EH (cell line): ENCODE results near the gene CEP89.
A peak's percentile ranks its signal among the peaks of the same experiment; 100 is the strongest.
"Not testable (repeated sequence)": the region's sequence is repeated elsewhere in the genome, so short reads cannot be mapped to it uniquely, and the experiment has no call there.

ENCODE experiments used
- DNase-seq: peaks from one replicate; pipeline ENCODE4 v3.0.0-alpha.2; 2015; ENCODE audit warnings: low read depth

Gene CEP89

GRCh38 chr19:32891609-32892008 is 80.1 kb downstream of the CEP89 start:
- no peak for DNase-seq

- no peak for DNase-seq
These were observed 80.9 kb downstream of the CEP89 start for GRCh38 chr19:32890841-32891240.

GRCh38 chr19:32890326-32890725 is 81.4 kb downstream of the CEP89 start:
- no peak for DNase-seq

- DNase-seq, result no peak
These were observed 82.4 kb downstream of the CEP89 start for GRCh38 chr19:32889137-32889934.

- DNase-seq, result no peak
These were observed 84.1 kb downstream of the CEP89 start for GRCh38 chr19:32887572-32888215.

GRCh38 chr19:32886241-32886640 is 85.5 kb downstream of the CEP89 start:
- DNase-seq, result no peak

- not testable (repeated sequence) for DNase-seq
These were observed 86.5 kb downstream of the CEP89 start for GRCh38 chr19:32885255-32885654.

GRCh38 chr19:32881766-32882165 is 90.0 kb downstream of the CEP89 start:
- DNase-seq, result no peak

- no peak for DNase-seq
These were observed 91.1 kb downstream of the CEP89 start for GRCh38 chr19:32880622-32881021.

GRCh38 chr19:32879741-32880140 is 92.0 kb downstream of the CEP89 start:
- DNase-seq, result no peak

- no peak for DNase-seq
These were observed 92.8 kb downstream of the CEP89 start for GRCh38 chr19:32878988-32879387.

- no peak for DNase-seq
These were observed 93.6 kb downstream of the CEP89 start for GRCh38 chr19:32877977-32878745.

- no peak for DNase-seq
These were observed 94.3 kb downstream of the CEP89 start for GRCh38 chr19:32877323-32877912.

- DNase-seq, result peak; percentile 94
These were observed 94.9 kb downstream of the CEP89 start for GRCh38 chr19:32876919-32877285.

GRCh38 chr19:32876236-32876918 is 95.4 kb downstream of the CEP89 start:
- no peak for DNase-seq

- DNase-seq, result no peak
These were observed 96.3 kb downstream of the CEP89 start for GRCh38 chr19:32875428-32875827.

- no peak for DNase-seq
These were observed 97.2 kb downstream of the CEP89 start for GRCh38 chr19:32874605-32875004.

- DNase-seq, result no peak
These were observed 98.4 kb downstream of the CEP89 start for GRCh38 chr19:32873247-32873959.

- no peak for DNase-seq
These were observed 99.4 kb downstream of the CEP89 start for GRCh38 chr19:32872391-32872790.

- no peak for DNase-seq
These were observed 100.7 kb downstream of the CEP89 start for GRCh38 chr19:32870981-32871451.

- no peak for DNase-seq
These were observed 101.7 kb downstream of the CEP89 start for GRCh38 chr19:32869966-32870573.
